Panc1 (cell line): ENCODE measurements around the gene ATXN10. TPM values are rescaled to one million over a fixed set of nuclear protein-coding genes. Genes with fewer than 3 reads are reported as not detected.

Experiments used
- ATAC-seq: fragments of 200-7000 bp; cut with Tn5 transposase; 2 replicates; pipeline ENCODE4 v1.9.1; 2020; ENCODE audit warnings: mild to moderate bottlenecking, moderate library complexity
- BruUV-seq: library from RNA; stranded (reverse); fragments of 400-500 nt; replicated peaks from 2 replicates; lab custom pipeline; 2021; lab: Mats Ljungman, UMichigan
- CTCF ChIA-PET: fragments of 300-600 bp; sonication (Branson Sonifier 250); formaldehyde crosslinking; loops from one replicate; lab custom pipeline; 2022; ENCODE audit warnings: antibody characterized with exemption; lab: Charles Lee
- POLR2A ChIA-PET: fragments of 300-600 bp; sonication (Branson Sonifier 250); formaldehyde crosslinking; loops from one replicate; lab custom pipeline; 2022; ENCODE audit warnings: antibody characterized with exemption; lab: Charles Lee
- DNase-seq: peaks from one replicate; pipeline ENCODE4 v3.0.0-alpha.2; 2010; ENCODE audit warnings: low read depth, low spot score
- H3K27ac ChIP-seq: 2 replicates; pipeline ENCODE4 v1.5.1; 2011; ENCODE audit warnings: mild to moderate bottlenecking, low read length, inconsistent platforms
- H3K27me3 ChIP-seq: fragments of 200-500 bp; sonication (Bioruptor generic); 2 replicates; pipeline ENCODE4 v1.6.0; 2014; ENCODE audit warnings: low read length, inconsistent platforms; ENCODE audit not compliant: control insufficient read depth, insufficient read depth
- H3K36me3 ChIP-seq: fragments of 200-500 bp; sonication (Bioruptor generic); 2 replicates; pipeline ENCODE4 v1.5.1; 2014; ENCODE audit warnings: inconsistent platforms, mild to moderate bottlenecking, low read length, moderate library complexity; ENCODE audit not compliant: control insufficient read depth, insufficient read depth
- H3K4me1 ChIP-seq: 2 replicates; pipeline ENCODE4 v1.5.1; 2011; ENCODE audit warnings: inconsistent platforms, mild to moderate bottlenecking, low read length, moderate library complexity; ENCODE audit not compliant: control insufficient read depth, insufficient read depth
- H3K4me3 ChIP-seq, 2 experiments: 2 replicates each; pipeline ENCODE4 v1.5.1; 2011 to 2012; ENCODE audit warnings: low read depth in 2 of 2, low read length in 2 of 2, mild to moderate bottlenecking in 2 of 2, inconsistent platforms in 1 of 2, moderate library complexity in 1 of 2
- H3K9me3 ChIP-seq: fragments of 200-500 bp; sonication (Bioruptor generic); 2 replicates; pipeline ENCODE4 v1.5.1; 2014; ENCODE audit warnings: low read depth, mild to moderate bottlenecking, inconsistent platforms, low read length, moderate library complexity; ENCODE audit not compliant: control insufficient read depth, insufficient read depth
- POLR2AphosphoS5 ChIP-seq: IDR thresholded peaks from 2 replicates; pipeline ENCODE4 v1.6.1; 2012; ENCODE audit warnings: mild to moderate bottlenecking, low read depth, low read length, moderate library complexity
- REST ChIP-seq, 2 experiments: IDR thresholded peaks; 2 replicates each; pipeline ENCODE4 v1.6.1; 2011 to 2012; ENCODE audit warnings: low read depth in 2 of 2, control low read depth in 1 of 2, low read length in 1 of 2, mild to moderate bottlenecking in 1 of 2, moderate library complexity in 1 of 2; ENCODE audit not compliant: insufficient read depth in 1 of 2
- SIN3A ChIP-seq: IDR thresholded peaks from 2 replicates; pipeline ENCODE4 v1.6.1; 2012; ENCODE audit warnings: low read depth, mild to moderate bottlenecking, low read length, moderate library complexity, borderline replicate concordance; ENCODE audit not compliant: insufficient read depth
- TCF7L2 ChIP-seq: IDR thresholded peaks from 2 replicates; pipeline ENCODE4 v1.6.1; 2011; ENCODE audit warnings: mild to moderate bottlenecking, low read depth, low read length, inconsistent platforms
- in situ Hi-C: cut with HindIII; loops from 2 replicates; pipeline ENCODE4 v1.10.0; 2016; ENCODE audit warnings: low sequenced_read_pairs, low pct_unique_long_range_greater_than_20kb
- intact Hi-C: fragments of 100-400 bp; cut with micrococcal nuclease; formaldehyde crosslinking; loops from one replicate; pipeline ENCODE4 v1.10.0; 2022; ENCODE audit not compliant: unreplicated experiment
- total RNA-seq: library from RNA; stranded (reverse); gene quantifications from one replicate; pipeline ENCODE4 v1.2.1, GENCODE V29; 2021; ENCODE audit not compliant: unreplicated experiment
- TF ChIP-seq, protein P1 (sequence below): fragments of 450-650 bp; IDR thresholded peaks from 2 replicates; pipeline ENCODE4 v1.5.1; 2017; ENCODE audit warnings: mild to moderate bottlenecking

The ATXN10 gene
- total RNA-seq, 1 experiment from 2014 or later, result 184 TPM

GRCh38 chr22:45771711-45772110, 100.1 kb downstream of the ATXN10 start:
- H3K36me3 ChIP-seq, result no peaks in the 10 kb centered on the region
- DNase-seq (no peak), ATAC-seq (no peak)
- H3K27ac ChIP-seq, result no peak overlapping the region
- H3K9me3 ChIP-seq, result no peaks in the 10 kb centered on the region
- TF ChIP-seq REST (IDR thresholded peaks at IDR 0.05; ENCODE audit: insufficient read depth in 1 of 2, low read depth in 2 of 2, low read length in 1 of 2), result no peak
- no peak for TF ChIP-seq TCF7L2
- TF ChIP-seq, protein P1, sequence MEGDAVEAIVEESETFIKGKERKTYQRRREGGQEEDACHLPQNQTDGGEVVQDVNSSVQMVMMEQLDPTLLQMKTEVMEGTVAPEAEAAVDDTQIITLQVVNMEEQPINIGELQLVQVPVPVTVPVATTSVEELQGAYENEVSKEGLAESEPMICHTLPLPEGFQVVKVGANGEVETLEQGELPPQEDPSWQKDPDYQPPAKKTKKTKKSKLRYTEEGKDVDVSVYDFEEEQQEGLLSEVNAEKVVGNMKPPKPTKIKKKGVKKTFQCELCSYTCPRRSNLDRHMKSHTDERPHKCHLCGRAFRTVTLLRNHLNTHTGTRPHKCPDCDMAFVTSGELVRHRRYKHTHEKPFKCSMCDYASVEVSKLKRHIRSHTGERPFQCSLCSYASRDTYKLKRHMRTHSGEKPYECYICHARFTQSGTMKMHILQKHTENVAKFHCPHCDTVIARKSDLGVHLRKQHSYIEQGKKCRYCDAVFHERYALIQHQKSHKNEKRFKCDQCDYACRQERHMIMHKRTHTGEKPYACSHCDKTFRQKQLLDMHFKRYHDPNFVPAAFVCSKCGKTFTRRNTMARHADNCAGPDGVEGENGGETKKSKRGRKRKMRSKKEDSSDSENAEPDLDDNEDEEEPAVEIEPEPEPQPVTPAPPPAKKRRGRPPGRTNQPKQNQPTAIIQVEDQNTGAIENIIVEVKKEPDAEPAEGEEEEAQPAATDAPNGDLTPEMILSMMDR, result no peak
- TF ChIP-seq POLR2AphosphoS5, result no peak
- no peak for TF ChIP-seq SIN3A
- intact Hi-C loops, result no loop called here
- no TSS peak for BruUV-seq
- peaks cover 11% of the 10 kb centered on the region for H3K4me1 ChIP-seq
- CTCF ChIA-PET, result no interaction called here
- H3K4me3 ChIP-seq, result no peak overlapping the region
- POLR2A ChIA-PET, result no interaction called here
- in situ Hi-C loops, result no loop called here
- no peaks in the 10 kb centered on the region for H3K27me3 ChIP-seq

- peaks cover 21% of the 10 kb centered on the region for H3K4me1 ChIP-seq
- in situ Hi-C loops (no loop called here), intact Hi-C loops (no loop called here)
- ATAC-seq, result no peak
- BruUV-seq, result no TSS peak
- no peaks in the 10 kb centered on the region for H3K9me3 ChIP-seq
- H3K27me3 ChIP-seq, result no peaks in the 10 kb centered on the region
- ChIA-PET CTCF (no interaction called here), POLR2A (no interaction called here)
- H3K36me3 ChIP-seq, result no peaks in the 10 kb centered on the region
- TF ChIP-seq POLR2AphosphoS5, result no peak
- TF ChIP-seq REST (IDR thresholded peaks at IDR 0.05; ENCODE audit: insufficient read depth in 1 of 2, low read depth in 2 of 2, low read length in 1 of 2), result no peak
- no peak for TF ChIP-seq SIN3A
- TF ChIP-seq TCF7L2, result no peak
- TF ChIP-seq, protein P1, result no peak
- no peak overlapping the region for H3K4me3 ChIP-seq
- no peak overlapping the region for H3K27ac ChIP-seq
- no peak for DNase-seq
Observed at GRCh38 chr22:45772743-45773142, 101.1 kb downstream of the ATXN10 start.
